ENCODE results near the gene RALGDS. TPM values are rescaled to one million over a fixed set of nuclear protein-coding genes. Genes with fewer than 3 reads are reported as not detected.
A peak's percentile ranks its signal among the peaks of the same experiment; 100 is the strongest.

The RALGDS gene
- total and polyA plus RNA-seq, 2 of the 4 experiments (the other 2 are of a cell fraction), result 13.1 to 36.9 TPM

DNA sequence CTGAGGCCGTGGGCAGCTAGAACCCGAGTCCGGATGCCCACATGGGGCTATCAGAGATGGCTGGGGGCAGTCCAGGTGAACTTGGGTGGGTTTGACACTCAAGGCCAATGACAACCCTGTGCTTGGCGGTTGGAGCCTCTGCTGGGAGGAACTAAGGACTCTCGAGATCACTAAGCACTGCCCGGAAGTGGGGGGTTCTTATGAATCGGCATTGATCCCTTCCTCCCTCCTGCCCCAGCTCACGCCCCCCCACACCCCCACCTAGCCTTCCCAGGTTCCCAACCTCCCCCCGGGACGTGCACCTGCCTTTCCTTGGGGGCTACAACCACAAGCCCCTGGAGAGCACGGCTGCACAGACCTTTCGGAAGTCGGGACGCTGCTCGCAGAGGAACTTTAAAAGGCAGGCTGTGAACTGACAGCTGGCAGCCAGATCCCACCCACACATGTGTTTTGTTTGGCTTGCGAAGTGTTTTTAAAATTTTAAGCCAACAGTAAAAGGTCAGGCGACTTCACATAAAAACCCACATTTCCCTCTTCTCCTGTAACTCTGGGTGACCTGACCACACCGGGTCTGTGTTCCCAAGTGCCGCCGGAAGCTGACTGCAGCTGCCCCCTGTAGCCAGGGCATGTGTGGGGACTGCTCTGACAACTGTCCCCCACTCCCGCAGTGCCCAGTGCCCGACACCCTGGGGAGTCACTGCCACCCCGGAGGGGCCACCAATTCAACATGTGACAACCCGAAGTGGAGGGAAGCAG is 5.1 kb upstream of the RALGDS start:
- Histone ChIP-seq H3K4me3 (ENCODE audit: insufficient read depth, low read depth, low read length) (no peak overlapping the region), H3K4me1 (ENCODE audit: control insufficient read depth, insufficient read depth, low read length) (peaks cover 12% of the 10 kb centered on the region), H4K20me1 (ENCODE audit: insufficient read depth, low read length) (peaks cover 51% of the 10 kb centered on the region), H2AK9ac (replicated peaks; ENCODE audit: low read depth, low read length, poor library complexity) (peak overlapping the region; percentile 66), H3K23ac (ENCODE audit: low read depth, low read length) (0 out of 2 replicates have a peak overlapping the region, but pooled peaks have one; percentile 24), H2BK120ac (ENCODE audit: low read depth, low read length) (no peak overlapping the region), H4K8ac (ENCODE audit: low read depth in 2 of 2, low read length in 2 of 2) (no peak overlapping the region), H2BK15ac (ENCODE audit: low read depth, low read length) (no peak overlapping the region), H3K14ac (replicated peaks; ENCODE audit: low read depth, low read length) (no peak overlapping the region), H3K4ac (ENCODE audit: low read depth, low read length) (peak overlapping the region; percentile 29; the same call in 1 of the 2 replicates), H2AFZ (replicated peaks; ENCODE audit: low read length, poor library complexity) (peak overlapping the region; percentile 51), H3K79me1 (ENCODE audit: low read depth in 1 of 2, low read length in 2 of 2) (peaks cover 13 to 30% of the 10 kb centered on the region in 2 experiments; a peak in 3 of 4 replicates), H3K27me3 (ENCODE audit: control insufficient read depth, insufficient read depth, low read length) (no peaks in the 10 kb centered on the region), H4K5ac (ENCODE audit: low read depth, low read length) (no peak overlapping the region), H3K18ac (ENCODE audit: low read depth, low read length) (no peak overlapping the region), H3K9me1 (ENCODE audit: insufficient read depth, low read length) (peaks cover 11% of the 10 kb centered on the region), H2AK5ac (ENCODE audit: low read depth, low read length) (no peak overlapping the region), H3K9me3 (ENCODE audit: control insufficient read depth, insufficient read depth, low read length) (no peaks in the 10 kb centered on the region), H3K56ac (ENCODE audit: extremely low read depth, insufficient read depth, low read length) (no peak overlapping the region), H3K36me3 (ENCODE audit: control insufficient read depth, insufficient read depth, low read length) (peaks cover 2% of the 10 kb centered on the region; the same call in 1 of the 2 replicates), H2BK5ac (ENCODE audit: low read depth, low read length, poor library complexity, severe bottlenecking) (no peak overlapping the region), H4K91ac (ENCODE audit: insufficient read depth, low read depth, low read length) (no peak overlapping the region), H3K9ac (ENCODE audit: low read depth, low read length) (no peak overlapping the region), H3K27ac (ENCODE audit: insufficient read depth, low read length) (no peak overlapping the region), H3K4me2 (ENCODE audit: low read depth, low read length) (peak overlapping the region; percentile 21; the same call in 1 of the 2 replicates), H2BK20ac (ENCODE audit: low read depth, low read length) (no peak overlapping the region)
- dilution Hi-C loops (cut with HindIII; ENCODE audit: low sequenced_read_pairs, unreplicated experiment) (no loop called here), intact Hi-C loops (cut with micrococcal nuclease) (no loop called here), in situ Hi-C loops (cut with MboI; ENCODE audit: low sequenced_read_pairs) (no loop called here)
- BruUV-seq (replicated peaks), result no TSS peak
- ChIA-PET POLR2A (ENCODE audit: unreplicated experiment) (no interaction called here), CTCF (interaction anchor here (1.0 kb wide), 1 partner anchor 18 kb away, joined by 4 read pairs; no protein-coding TSS in a partner anchor)
- peak; percentile 60 for DNase-seq
- peak; percentile 19; the same call in 1 of the 2 replicates for ATAC-seq (ENCODE audit: low read depth)
- WGBS, 2 experiments (ENCODE audit: extremely low coverage in 2 of 2, insufficient read length in 1 of 2), result 49% methylated on average over 9 of the region's 24 CpGs; no CpG with 5 or more reads in 1 of the 2 experiments
- no peak for TF ChIP-seq RFX5 (IDR thresholded peaks at IDR 0.05; ENCODE audit: low read depth, low read length)
- TF ChIP-seq, protein P1, sequence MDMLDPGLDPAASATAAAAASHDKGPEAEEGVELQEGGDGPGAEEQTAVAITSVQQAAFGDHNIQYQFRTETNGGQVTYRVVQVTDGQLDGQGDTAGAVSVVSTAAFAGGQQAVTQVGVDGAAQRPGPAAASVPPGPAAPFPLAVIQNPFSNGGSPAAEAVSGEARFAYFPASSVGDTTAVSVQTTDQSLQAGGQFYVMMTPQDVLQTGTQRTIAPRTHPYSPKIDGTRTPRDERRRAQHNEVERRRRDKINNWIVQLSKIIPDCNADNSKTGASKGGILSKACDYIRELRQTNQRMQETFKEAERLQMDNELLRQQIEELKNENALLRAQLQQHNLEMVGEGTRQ (IDR thresholded peaks at IDR 0.05; ENCODE audit: low read depth, low read length), result no peak
- peak; percentile 71; the same call in 1 of the 2 replicates for TF ChIP-seq MXI1 (IDR thresholded peaks at IDR 0.05; ENCODE audit: borderline replicate concordance, low read depth, low read length)
- TF ChIP-seq MAFK (IDR thresholded peaks at IDR 0.05; ENCODE audit: low read depth, low read length), result no peak
- no peak for TF ChIP-seq MAZ (IDR thresholded peaks at IDR 0.05; ENCODE audit: borderline replicate concordance, low read depth, low read length)
- TF ChIP-seq POLR2A (IDR thresholded peaks at IDR 0.05; ENCODE audit: low read depth, low read length), result no peak

Data from IMR-90 (cell line).